ENCODE data around the gene RNF157. TPM values are rescaled to one million over a fixed set of nuclear protein-coding genes. Genes with fewer than 3 reads are reported as not detected.

Gene RNF157
- total and polyA plus RNA-seq, 2 of the 13 experiments (the other 11 are each of a cell fraction or from before 2014, with no cell fraction given), result 0.44 to 1.5 TPM

- TF ChIP-seq ZBTB33 (CRISPR knock-in tag; IDR thresholded peaks at IDR 0.05) (no peak), SP2 (CRISPR knock-in tag; IDR thresholded peaks at IDR 0.05) (no peak; the same call in 1 of the 2 replicates), CEBPB (IDR thresholded peaks at IDR 0.05; ENCODE audit: borderline replicate concordance, low read depth, low read length) (no peak), DPF2 (CRISPR knock-in tag; IDR thresholded peaks at IDR 0.05; ENCODE audit: borderline replicate concordance, low read depth) (no peak), PHF20 (CRISPR knock-in tag; IDR thresholded peaks at IDR 0.05) (0 out of 2 replicates have a peak, but pooled peaks have one; percentile 25), PBX3 (CRISPR knock-in tag; IDR thresholded peaks at IDR 0.05; ENCODE audit: borderline replicate concordance) (no peak), ZFP36L1 (CRISPR knock-in tag; IDR thresholded peaks at IDR 0.05) (no peak), ZSCAN21 (CRISPR knock-in tag; IDR thresholded peaks at IDR 0.05; ENCODE audit: borderline replicate concordance) (0 out of 2 replicates have a peak, but pooled peaks have one; percentile 25), ZNF33A (CRISPR knock-in tag; IDR thresholded peaks at IDR 0.05; ENCODE audit: borderline replicate concordance) (no peak), ZBTB26 (CRISPR knock-in tag; IDR thresholded peaks at IDR 0.05; ENCODE audit: borderline replicate concordance) (peak; percentile 41; the same call in 1 of the 2 replicates), FIP1L1 (IDR thresholded peaks at IDR 0.05; ENCODE audit: borderline replicate concordance, insufficient read depth, low read depth, low read length) (no peak), BRD4 (CRISPR knock-in tag; IDR thresholded peaks at IDR 0.05) (no peak), CENPBD1 (CRISPR knock-in tag; IDR thresholded peaks at IDR 0.05; ENCODE audit: borderline replicate concordance, low read depth) (no peak), ZNF251 (CRISPR knock-in tag; IDR thresholded peaks at IDR 0.05) (no peak), ZNF547 (CRISPR knock-in tag; IDR thresholded peaks at IDR 0.05) (no peak), ZNF124 (CRISPR knock-in tag; IDR thresholded peaks at IDR 0.05) (no peak), GATAD2A (CRISPR knock-in tag; IDR thresholded peaks at IDR 0.05) (no peak), RFXANK (CRISPR knock-in tag; IDR thresholded peaks at IDR 0.05) (no peak), RFX3 (CRISPR knock-in tag; IDR thresholded peaks at IDR 0.05) (no peak), SRF (IDR thresholded peaks at IDR 0.05; ENCODE audit: low read depth, low read length) (no peak), GFI1 (CRISPR knock-in tag; IDR thresholded peaks at IDR 0.05; ENCODE audit: borderline replicate concordance) (no peak), GTF3A (CRISPR knock-in tag; conservative IDR thresholded peaks at IDR 0.05) (no peak), SP4 (CRISPR knock-in tag; IDR thresholded peaks at IDR 0.05) (no peak)
- TF ChIP-seq, protein P1, sequence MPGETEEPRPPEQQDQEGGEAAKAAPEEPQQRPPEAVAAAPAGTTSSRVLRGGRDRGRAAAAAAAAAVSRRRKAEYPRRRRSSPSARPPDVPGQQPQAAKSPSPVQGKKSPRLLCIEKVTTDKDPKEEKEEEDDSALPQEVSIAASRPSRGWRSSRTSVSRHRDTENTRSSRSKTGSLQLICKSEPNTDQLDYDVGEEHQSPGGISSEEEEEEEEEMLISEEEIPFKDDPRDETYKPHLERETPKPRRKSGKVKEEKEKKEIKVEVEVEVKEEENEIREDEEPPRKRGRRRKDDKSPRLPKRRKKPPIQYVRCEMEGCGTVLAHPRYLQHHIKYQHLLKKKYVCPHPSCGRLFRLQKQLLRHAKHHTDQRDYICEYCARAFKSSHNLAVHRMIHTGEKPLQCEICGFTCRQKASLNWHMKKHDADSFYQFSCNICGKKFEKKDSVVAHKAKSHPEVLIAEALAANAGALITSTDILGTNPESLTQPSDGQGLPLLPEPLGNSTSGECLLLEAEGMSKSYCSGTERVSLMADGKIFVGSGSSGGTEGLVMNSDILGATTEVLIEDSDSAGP (CRISPR knock-in tag; IDR thresholded peaks at IDR 0.05; ENCODE audit: borderline replicate concordance), result no peak; the same call in 1 of the 2 replicates
Observed at GRCh38 chr17:76240461-76241203, at the start of gene RNF157 (continued).
